CD14-positive monocyte (primary cell): ENCODE results near the gene HOXA1. TPM values are rescaled to one million over a fixed set of nuclear protein-coding genes. Genes with fewer than 3 reads are reported as not detected.

ENCODE experiments used
- DNase-seq, 3 donors: peaks; one replicate each; pipeline ENCODE4 v3.0.0-alpha.2; 2011 to 2022
- H2AFZ ChIP-seq: 2 replicates; pipeline ENCODE4 v1.6.0; 2012; ENCODE audit warnings: mild to moderate bottlenecking, low read depth, low read length, inconsistent platforms; ENCODE audit not compliant: insufficient read depth, poor library complexity, severe bottlenecking
- H3K27ac ChIP-seq, 2 donors: 1 replicate in 1 of 2; 2 replicates in 1 of 2; pipeline ENCODE4 v1.5.1; 2012 to 2013; ENCODE audit warnings: low read length in 2 of 2, control low read depth in 1 of 2, inconsistent platforms in 1 of 2, low read depth in 1 of 2, mild to moderate bottlenecking in 1 of 2
- H3K27me3 ChIP-seq, 2 donors: one replicate each; pipeline versions ENCODE4 v1.6.0 to v1.6.1; 2011 to 2013; ENCODE audit warnings: low read length in 2 of 2; ENCODE audit not compliant: control insufficient read depth in 2 of 2, insufficient read depth in 2 of 2
- H3K36me3 ChIP-seq, 2 donors: replicated peaks in 1 of 2; 1 replicate in 1 of 2; 2 replicates in 1 of 2; pipeline versions ENCODE4 v1.5.1 to v1.6.1; 2012 to 2013; ENCODE audit warnings: low read length in 2 of 2, control low read depth in 1 of 2, inconsistent platforms in 1 of 2, mild to moderate bottlenecking in 1 of 2; ENCODE audit not compliant: insufficient read depth in 2 of 2, control insufficient read depth in 1 of 2
- H3K4me1 ChIP-seq, 2 donors: 1 replicate in 1 of 2; 2 replicates in 1 of 2; pipeline versions ENCODE4 v1.5.1 to v1.6.1; 2012 to 2013; ENCODE audit warnings: low read length in 2 of 2, control low read depth in 1 of 2, inconsistent platforms in 1 of 2, mild to moderate bottlenecking in 1 of 2, moderate library complexity in 1 of 2; ENCODE audit not compliant: insufficient read depth in 2 of 2, control insufficient read depth in 1 of 2
- H3K4me2 ChIP-seq: replicated peaks from 2 replicates; pipeline ENCODE3; 2012; ENCODE audit warnings: low read length, moderate library complexity, mild to moderate bottlenecking; ENCODE audit not compliant: poor library complexity, severe bottlenecking; ENCODE audit errors: extremely low read depth
- H3K4me3 ChIP-seq, 3 experiments: fragments of 200-600 bp in 1 of 3; sonication (generic) in 1 of 3; replicated peaks in 1 of 3; 1 replicate in 2 of 3; 2 replicates in 1 of 3; pipeline ENCODE4 v1.5.1; 2011 to 2013; ENCODE audit warnings: low read length in 3 of 3, mild to moderate bottlenecking in 3 of 3, control low read depth in 2 of 3, low read depth in 2 of 3, inconsistent platforms in 1 of 3, moderate library complexity in 1 of 3
- H3K79me2 ChIP-seq: 2 replicates; pipeline ENCODE4 v1.6.0; 2012; ENCODE audit warnings: mild to moderate bottlenecking, control low read depth, inconsistent platforms, low read length, moderate library complexity; ENCODE audit not compliant: insufficient read depth
- H3K9ac ChIP-seq: 2 replicates; pipeline ENCODE4 v1.6.0; 2017; ENCODE audit warnings: low read length, mild to moderate bottlenecking; ENCODE audit not compliant: insufficient read depth, poor library complexity, severe bottlenecking
- H3K9me3 ChIP-seq, 2 donors: replicated peaks in 1 of 2; 1 replicate in 1 of 2; 2 replicates in 1 of 2; pipeline versions ENCODE4 v1.5.1 to v1.6.1; 2012 to 2013; ENCODE audit warnings: low read length in 2 of 2, control low read depth in 1 of 2; ENCODE audit not compliant: control insufficient read depth in 1 of 2, insufficient read depth in 1 of 2
- H4K20me1 ChIP-seq: 2 replicates; pipeline ENCODE4 v1.6.0; 2012; ENCODE audit warnings: mild to moderate bottlenecking, low read length, control low read depth, moderate library complexity; ENCODE audit not compliant: insufficient read depth
- H3K27ac Mint-ChIP-seq, 7 donors: one replicate each; pipeline ENCODE4 v1.8.0; 2020; ENCODE audit warnings: mild to moderate bottlenecking in 7 of 7, mixed read lengths in 7 of 7, moderate library complexity in 6 of 7, inconsistent platforms in 2 of 7
- H3K27me3 Mint-ChIP-seq, 3 donors: one replicate each; pipeline ENCODE4 v1.8.0; 2021 to 2022; ENCODE audit warnings: low read depth in 3 of 3, mild to moderate bottlenecking in 3 of 3, mixed read lengths in 3 of 3, moderate library complexity in 3 of 3, inconsistent platforms in 1 of 3
- H3K36me3 Mint-ChIP-seq, 2 donors: one replicate each; pipeline ENCODE4 v1.8.0; 2020; ENCODE audit warnings: mixed read lengths in 2 of 2, inconsistent platforms in 1 of 2, mild to moderate bottlenecking in 1 of 2
- H3K4me1 Mint-ChIP-seq: one replicate; pipeline ENCODE4 v1.8.0; 2020; ENCODE audit warnings: mild to moderate bottlenecking, mixed read lengths
- H3K4me3 Mint-ChIP-seq, 2 donors: one replicate each; pipeline ENCODE4 v1.8.0; 2020; ENCODE audit warnings: mild to moderate bottlenecking in 2 of 2, mixed read lengths in 2 of 2, moderate library complexity in 1 of 2
- H3K9me3 Mint-ChIP-seq, 7 donors: one replicate each; pipeline ENCODE4 v1.8.0; 2020 to 2022; ENCODE audit warnings: mixed read lengths in 7 of 7, mild to moderate bottlenecking in 6 of 7, moderate library complexity in 6 of 7, inconsistent platforms in 2 of 7
- CTCF ChIP-seq: fragments of 200-600 bp; IDR thresholded peaks from one replicate; pipeline ENCODE4 v1.8.0; 2022; ENCODE audit warnings: antibody characterized with exemption, mild to moderate bottlenecking
- WGBS: methylation state at CpG from one replicate; pipeline ENCODE4 v1.1.5; 2013; ENCODE audit warnings: missing lambda C conversion rate; ENCODE audit not compliant: insufficient coverage; 5-methylcytosine and 5-hydroxymethylcytosine counted together
- intact Hi-C, 2 donors: fragments of 100-400 bp; cut with micrococcal nuclease; formaldehyde crosslinking; loops; one replicate each; pipeline versions ENCODE4 v1.15.0 to v1.15.1; 2023
- polyA plus RNA-seq, 3 donors: library from polyadenylated mRNA; depleted of rRNA in 1 of 3; unstranded in 2 of 3; stranded (reverse) in 1 of 3; fragments of 300-500 nt in 2 of 3; fragments of >200 nt in 1 of 3; fragmentation: Illumina TruSeq in 2 of 3; gene quantifications; 1 replicate in 2 of 3; 2 replicates in 1 of 3; pipeline ENCODE4 v1.2.3, GENCODE V29; 2012 to 2021

Gene HOXA1
- polyA plus RNA-seq, 3 donors: 0.11 to 0.37 TPM; not detected in 1

GRCh38 chr7:27098578-27099451 is 3.0 kb upstream of the HOXA1 start:
- Histone ChIP-seq H3K27me3 (peaks cover 53 to 82% of the 10 kb centered on the region in 2 donors), H3K4me1 (peaks cover 51 to 57% of the 10 kb centered on the region in 2 donors), H2AFZ (no peak overlapping the region)

More at GRCh38 chr7:27098578-27099451, 3.0 kb upstream of the HOXA1 start:
- Mint-ChIP-seq H3K4me3 (peak overlapping the region; percentile 89 to 95), H3K9me3 (peaks cover 0 to 54% (median 24%) of the 10 kb centered on the region in 7 donors), H3K36me3 (peaks cover 61 to 68% of the 10 kb centered on the region in 2 donors), H3K27me3 (peaks cover 74 to 88% (median 75%) of the 10 kb centered on the region in 3 donors), H3K4me1 (peaks cover 68% of the 10 kb centered on the region), H3K27ac (peak overlapping the region in 1 of 7 donors; percentile 43)
- Histone ChIP-seq H4K20me1 (peaks cover 68% of the 10 kb centered on the region), H3K79me2 (peaks cover 31% of the 10 kb centered on the region), H3K4me2 (peak overlapping the region; percentile 92), H3K9ac (no peak overlapping the region), H3K27ac (no peak overlapping the region), H3K4me3 (peak overlapping the region in 1 of 3 experiments; percentile 90), H3K9me3 (peaks cover 0 to 24% of the 10 kb centered on the region in 2 donors), H3K36me3 (peaks cover 9 to 32% of the 10 kb centered on the region in 2 donors)
- no peak for DNase-seq
- WGBS: 32% methylated on average over 27 of the region's 38 CpGs
- no peak for TF ChIP-seq CTCF
- intact Hi-C loops: loop anchor here (5.0 to 10.0 kb wide), 3 partner anchors 58 to 237 kb away; partner anchors contain the start of genes HOXA7 (in 1 of the 2) and SKAP2 (in 1 of the 2)
